ENCODE results near the gene KRTAP19-1.
"Not testable (repeated sequence)": the region's sequence is repeated elsewhere in the genome, so short reads cannot be mapped to it uniquely, and the experiment has no call there.

DNA sequence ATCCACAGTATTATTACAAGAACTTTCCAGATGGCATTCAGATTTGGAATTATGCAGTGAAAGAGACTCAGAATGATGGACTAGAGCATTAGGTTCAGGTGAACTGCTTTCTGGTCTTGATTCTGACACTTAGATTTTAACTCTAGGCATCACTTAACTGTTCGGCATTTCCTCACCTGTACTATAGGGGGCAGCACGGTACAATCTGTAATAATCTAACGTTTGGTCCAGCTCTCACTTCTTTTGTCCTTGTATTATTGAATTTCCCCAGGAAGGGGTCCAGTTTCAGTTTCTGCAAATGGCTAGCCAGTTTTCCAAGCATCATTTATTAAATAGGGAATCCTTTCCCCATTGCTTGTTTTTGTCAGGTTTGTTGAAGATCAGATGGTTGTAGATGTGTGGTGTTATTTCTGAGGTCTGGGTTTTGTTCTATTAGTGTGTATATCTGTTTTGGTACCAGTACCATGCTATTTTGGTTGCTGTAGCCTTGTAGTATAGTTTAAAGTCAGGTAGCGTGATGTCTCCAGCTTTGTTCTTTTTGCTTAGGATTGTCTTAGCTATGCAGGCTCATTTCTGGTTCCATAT lies 25.5 kb upstream of the KRTAP19-1 start:
- not testable (repeated sequence) for TF ChIP-seq POLR2A (IDR thresholded peaks at IDR 0.05; ENCODE audit: low read depth, low read length); TAF1 (IDR thresholded peaks at IDR 0.05; ENCODE audit: low read depth, low read length); POLR2AphosphoS5 (IDR thresholded peaks at IDR 0.05; ENCODE audit: low read depth, low read length); SPI1 (IDR thresholded peaks at IDR 0.05; ENCODE audit: low read depth, low read length); PAX5 (IDR thresholded peaks at IDR 0.05; ENCODE audit: insufficient read depth, low read length, severe bottlenecking); POU2F2 (IDR thresholded peaks at IDR 0.05; ENCODE audit: low read depth, low read length)
